IMR-90 (cell line): ENCODE data around the gene FLT1. TPM values are rescaled to one million over a fixed set of nuclear protein-coding genes. Genes with fewer than 3 reads are reported as not detected.

Experiments used
- ATAC-seq: fragments of 200-7000 bp; cut with Tn5 transposase; 2 replicates; pipeline ENCODE4 v1.9.1; 2020; ENCODE audit warnings: low read depth, mild to moderate bottlenecking, moderate library complexity
- BruUV-seq: library from RNA; stranded (reverse); fragments of 400-500 nt; replicated peaks from 2 replicates; lab custom pipeline; 2021; lab: Mats Ljungman, UMichigan
- CTCF ChIA-PET: fragments of 300-600 bp; formaldehyde crosslinking; extraction: SDS; loops from one replicate; lab custom pipeline; 2021; ENCODE audit warnings: antibody characterized with exemption; lab: Yijun Ruan, JAX
- POLR2A ChIA-PET: fragments of 300-600 bp; sonication (Branson Sonifier 250); formaldehyde crosslinking; loops from one replicate; lab custom pipeline; 2022; ENCODE audit warnings: antibody characterized with exemption; ENCODE audit not compliant: unreplicated experiment; lab: Charles Lee
- DNase-seq: peaks from one replicate; pipeline ENCODE4 v3.0.0; 2013
- H2AFZ ChIP-seq: replicated peaks from 2 replicates; pipeline ENCODE3; 2013; ENCODE audit warnings: low read length, mild to moderate bottlenecking; ENCODE audit not compliant: poor library complexity
- H2AK5ac ChIP-seq: 2 replicates; pipeline ENCODE4 v1.6.1; 2013; ENCODE audit warnings: low read depth, low read length, inconsistent platforms
- H2AK9ac ChIP-seq: replicated peaks from 2 replicates; pipeline ENCODE3; 2013; ENCODE audit warnings: mild to moderate bottlenecking, low read depth, low read length, moderate library complexity; ENCODE audit not compliant: poor library complexity
- H2BK120ac ChIP-seq: 2 replicates; pipeline ENCODE4 v1.6.1; 2013; ENCODE audit warnings: low read depth, low read length, inconsistent platforms
- H2BK15ac ChIP-seq: 3 replicates; pipeline ENCODE4 v1.6.1; 2013; ENCODE audit warnings: low read depth, low read length, inconsistent platforms
- H2BK20ac ChIP-seq: 2 replicates; pipeline ENCODE4 v1.6.1; 2013; ENCODE audit warnings: low read depth, mild to moderate bottlenecking, inconsistent platforms, low read length, moderate library complexity
- H2BK5ac ChIP-seq: 2 replicates; pipeline ENCODE4 v1.6.1; 2013; ENCODE audit warnings: mild to moderate bottlenecking, low read depth, low read length, inconsistent platforms; ENCODE audit not compliant: poor library complexity, severe bottlenecking
- H3K14ac ChIP-seq: replicated peaks from 2 replicates; pipeline ENCODE4 v1.6.1; 2013; ENCODE audit warnings: low read depth, low read length, inconsistent platforms
- H3K18ac ChIP-seq: 2 replicates; pipeline ENCODE4 v1.6.1; 2013; ENCODE audit warnings: low read depth, low read length, control low read depth
- H3K23ac ChIP-seq: 2 replicates; pipeline ENCODE4 v1.6.1; 2013; ENCODE audit warnings: low read depth, low read length, inconsistent platforms
- H3K27ac ChIP-seq: 2 replicates; pipeline ENCODE4 v1.5.1; 2013; ENCODE audit warnings: mild to moderate bottlenecking, control low read depth, low read length; ENCODE audit not compliant: insufficient read depth
- H3K27me3 ChIP-seq: 2 replicates; pipeline ENCODE4 v1.6.1; 2013; ENCODE audit warnings: low read length; ENCODE audit not compliant: control insufficient read depth, insufficient read depth
- H3K36me3 ChIP-seq: 2 replicates; pipeline ENCODE4 v1.6.1; 2013; ENCODE audit warnings: low read length, mixed read lengths; ENCODE audit not compliant: control insufficient read depth, insufficient read depth
- H3K4ac ChIP-seq: 2 replicates; pipeline ENCODE4 v1.6.1; 2013; ENCODE audit warnings: low read depth, low read length, inconsistent platforms
- H3K4me1 ChIP-seq: 2 replicates; pipeline ENCODE4 v1.6.1; 2013; ENCODE audit warnings: low read length, mixed read lengths; ENCODE audit not compliant: control insufficient read depth, insufficient read depth
- H3K4me2 ChIP-seq: 2 replicates; pipeline ENCODE4 v1.6.1; 2013; ENCODE audit warnings: low read depth, mild to moderate bottlenecking, control low read depth, low read length, moderate library complexity
- H3K4me3 ChIP-seq: 2 replicates; pipeline ENCODE4 v1.5.1; 2013; ENCODE audit warnings: low read depth, mild to moderate bottlenecking, control low read depth, low read length, moderate library complexity; ENCODE audit not compliant: insufficient read depth
- H3K56ac ChIP-seq: 2 replicates; pipeline ENCODE4 v1.6.1; 2013; ENCODE audit warnings: low read length, inconsistent platforms; ENCODE audit not compliant: insufficient read depth; ENCODE audit errors: extremely low read depth
- H3K79me1 ChIP-seq, 2 experiments: 2 replicates each; pipeline ENCODE4 v1.6.1; 2013; ENCODE audit warnings: low read length in 2 of 2, inconsistent platforms in 1 of 2, low read depth in 1 of 2
- H3K9ac ChIP-seq: 2 replicates; pipeline ENCODE4 v1.6.1; 2013; ENCODE audit warnings: low read depth, low read length, control low read depth
- H3K9me1 ChIP-seq: 2 replicates; pipeline ENCODE4 v1.6.1; 2013; ENCODE audit warnings: low read length, inconsistent platforms; ENCODE audit not compliant: insufficient read depth
- H3K9me3 ChIP-seq: 2 replicates; pipeline ENCODE4 v1.6.1; 2013; ENCODE audit warnings: low read length; ENCODE audit not compliant: control insufficient read depth, insufficient read depth
- H4K20me1 ChIP-seq: 2 replicates; pipeline ENCODE4 v1.6.1; 2013; ENCODE audit warnings: low read length, inconsistent platforms; ENCODE audit not compliant: insufficient read depth
- H4K5ac ChIP-seq: 2 replicates; pipeline ENCODE4 v1.6.1; 2013; ENCODE audit warnings: mild to moderate bottlenecking, low read depth, low read length, control low read depth
- H4K8ac ChIP-seq, 2 experiments: 2 replicates each; pipeline ENCODE4 v1.6.1; 2013; ENCODE audit warnings: low read depth in 2 of 2, low read length in 2 of 2, control low read depth in 1 of 2, inconsistent platforms in 1 of 2
- H4K91ac ChIP-seq: 2 replicates; pipeline ENCODE4 v1.6.1; 2013; ENCODE audit warnings: low read depth, low read length, inconsistent platforms; ENCODE audit not compliant: insufficient read depth
- BHLHE40 ChIP-seq: fragments of 150-350 bp; IDR thresholded peaks from 2 replicates; pipeline ENCODE4 v1.6.1; 2016; ENCODE audit warnings: mild to moderate bottlenecking, low read depth, low read length
- NFE2L2 ChIP-seq: fragments of 150-350 bp; IDR thresholded peaks from 2 replicates; pipeline ENCODE4 v1.6.1; 2016; ENCODE audit warnings: low read depth, mild to moderate bottlenecking, low read length
- WGBS, 2 experiments: methylation state at CpG; one replicate each; pipeline versions ENCODE4 v1.1.5 to v1.1.7; 2013; ENCODE audit warnings: missing lambda C conversion rate in 2 of 2; ENCODE audit not compliant: insufficient read length in 1 of 2; ENCODE audit errors: extremely low coverage in 2 of 2; 5-methylcytosine and 5-hydroxymethylcytosine counted together
- dilution Hi-C: fragments of 300-500 bp; cut with HindIII; formaldehyde crosslinking; loops from one replicate; pipeline ENCODE4 v1.14.3; 2018; ENCODE audit warnings: low sequenced_read_pairs; ENCODE audit not compliant: unreplicated experiment
- in situ Hi-C: fragments of 300-500 bp; cut with MboI; formaldehyde crosslinking; loops from 3 replicates; pipeline ENCODE4 v1.14.3; 2019; ENCODE audit warnings: low sequenced_read_pairs, inconsistent platforms, mixed read lengths
- intact Hi-C: fragments of 100-400 bp; cut with micrococcal nuclease; formaldehyde crosslinking; loops from 2 replicates; pipeline ENCODE4 v1.10.0; 2022
- polyA plus RNA-seq, 3 experiments: library from polyadenylated mRNA; depleted of rRNA; stranded (reverse); fragments of >200 nt; gene quantifications; 2 replicates each; pipeline ENCODE4 v1.2.3, GENCODE V29; 2012; ENCODE audit warnings: low replicate concordance in 1 of 3
- total RNA-seq: library from RNA; depleted of rRNA; stranded (reverse); fragments of >200 nt; gene quantifications from 2 replicates; pipeline ENCODE4 v1.2.3, GENCODE V29; 2012

The FLT1 gene
- total and polyA plus RNA-seq, 2 of the 4 experiments (the other 2 are of a cell fraction) = 4.5 to 10.4 TPM

DNA sequence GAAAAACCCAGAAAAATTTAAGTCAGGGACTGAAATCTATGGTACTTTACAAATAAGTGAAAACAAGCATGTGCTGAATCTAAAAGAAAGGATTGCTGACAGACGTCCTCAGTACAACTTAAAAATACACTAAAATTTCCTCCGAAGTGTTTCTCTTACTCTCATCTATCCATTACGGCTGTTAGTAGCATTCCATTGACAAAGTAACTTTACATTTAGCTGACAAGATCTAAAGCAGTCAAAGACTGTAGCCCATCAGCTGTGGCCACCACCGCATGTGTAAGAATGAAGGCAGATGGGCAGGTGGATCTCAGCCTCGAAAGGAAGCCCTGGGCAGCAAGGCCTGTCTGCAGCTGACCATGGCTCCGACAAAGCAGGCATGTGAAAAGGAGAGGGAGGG is 59.0 kb downstream of the FLT1 start:
- H3K23ac ChIP-seq = no peak overlapping the region
- no peaks in the 10 kb centered on the region for H4K20me1 ChIP-seq
- no peak overlapping the region for H2AK5ac ChIP-seq
- no peak overlapping the region for H3K18ac ChIP-seq
- no peak overlapping the region for H3K4ac ChIP-seq
- no peak overlapping the region for H3K4me3 ChIP-seq
- no peak overlapping the region for H4K8ac ChIP-seq
- H3K27me3 ChIP-seq = no peaks in the 10 kb centered on the region
- H3K14ac ChIP-seq = no peak overlapping the region
- no peaks in the 10 kb centered on the region for H3K9me3 ChIP-seq
- H2BK5ac ChIP-seq = no peak overlapping the region
- ChIA-PET CTCF (interaction anchor here (1.0 kb wide), 1 partner anchor 11 kb away, joined by 3 read pairs; no protein-coding TSS in a partner anchor), POLR2A (no interaction called here)
- no peak for ATAC-seq
- H4K5ac ChIP-seq = no peak overlapping the region
- TF ChIP-seq NFE2L2 (no peak), BHLHE40 (no peak)
- WGBS, 2 experiments = 80% methylated on average over 1 of the region's 6 CpGs; no CpG with 5 or more reads in 1 of the 2 experiments
- H3K79me1 ChIP-seq = no peaks in the 10 kb centered on the region; a peak in 1 of 4 replicates
- H3K4me2 ChIP-seq = no peak overlapping the region
- intact Hi-C loops (no loop called here), in situ Hi-C loops (no loop called here), dilution Hi-C loops (no loop called here)
- H3K9ac ChIP-seq = no peak overlapping the region
- no peak overlapping the region for H2BK15ac ChIP-seq
- H4K91ac ChIP-seq = no peak overlapping the region
- H2AFZ ChIP-seq = no peak overlapping the region
- H2BK20ac ChIP-seq = no peak overlapping the region
- no peak overlapping the region for H3K27ac ChIP-seq
- H2AK9ac ChIP-seq = no peak overlapping the region
- no peak for DNase-seq
- no TSS peak for BruUV-seq
- 0 out of 2 replicates have a peak, but pooled peaks cover 2% of the 10 kb centered on the region for H3K4me1 ChIP-seq
- no peaks in the 10 kb centered on the region; the same call in 1 of the 2 replicates for H3K36me3 ChIP-seq
- no peak overlapping the region for H3K56ac ChIP-seq
- H3K9me1 ChIP-seq = no peaks in the 10 kb centered on the region
- H2BK120ac ChIP-seq = no peak overlapping the region
